Measurements from ENCODE around the gene FBF1. TPM values are rescaled to one million over a fixed set of nuclear protein-coding genes. Genes with fewer than 3 reads are reported as not detected.

FBF1 gene
- total RNA-seq, 2 experiments from 2014 or later = 21.9 to 23.6 TPM

- POLR2A ChIA-PET = no interaction called here
- CTCF ChIA-PET = interaction anchor here (0.9 to 6.4 kb wide), 3 partner anchors 14 to 62 kb away, joined by 3 to 25 read pairs (median 3); partner anchors contain the start of gene TRIM47
These were observed 49.0 kb downstream of the FBF1 start for GRCh38 chr17:75891605-75892555.

- POLR2A ChIA-PET = no interaction called here
- CTCF ChIA-PET = interaction anchor here (0.9 to 6.4 kb wide), 3 partner anchors 13 to 61 kb away, joined by 3 to 25 read pairs (median 3); partner anchors contain the start of gene TRIM47
These were observed 49.7 kb downstream of the FBF1 start for GRCh38 chr17:75891022-75891604.

GRCh38 chr17:75889454-75889853, 51.4 kb downstream of the FBF1 start:
- POLR2A ChIA-PET = no interaction called here
- CTCF ChIA-PET = interaction anchor here (0.7 to 6.4 kb wide), 3 partner anchors 11 to 463 kb away, joined by 3 to 25 read pairs (median 4); partner anchors contain the start of gene TRIM47

- ChIA-PET POLR2A (no interaction called here), CTCF (interaction anchor here (1.1 to 6.4 kb wide), 2 partner anchors 10 to 17 kb away, joined by 3 to 25 read pairs; partner anchors contain the start of genes MRPL38 and TRIM47)
These were observed 52.4 kb downstream of the FBF1 start for GRCh38 chr17:75888484-75888883.

GRCh38 chr17:75885860-75886259, 55.0 kb downstream of the FBF1 start:
- POLR2A ChIA-PET = interaction anchor here (0.6 kb wide), 2 partner anchors 9 to 369 kb away, joined by 4 to 5 read pairs; partner anchors contain the start of gene TSEN54
- CTCF ChIA-PET = interaction anchor here (1.2 kb wide), 2 partner anchors 10 kb away, joined by 3 to 4 read pairs; no protein-coding TSS in a partner anchor

GRCh38 chr17:75885431-75885830, 55.4 kb downstream of the FBF1 start:
- POLR2A ChIA-PET = no interaction called here
- CTCF ChIA-PET = interaction anchor here (1.2 kb wide), 2 partner anchors 9 to 10 kb away, joined by 3 to 4 read pairs; no protein-coding TSS in a partner anchor

GRCh38 chr17:75881678-75882454, 59.0 kb downstream of the FBF1 start:
- POLR2A ChIA-PET = interaction anchor here (1.8 kb wide), 1 partner anchor 14 kb away, joined by 6 read pairs; the partner anchor contains the start of gene TRIM65
- CTCF ChIA-PET = interaction anchor here (0.8 to 1.4 kb wide), 3 partner anchors 12 to 21 kb away, joined by 3 to 6 read pairs (median 4); no protein-coding TSS in a partner anchor

GRCh38 chr17:75880266-75880665, 60.6 kb downstream of the FBF1 start:
- ChIA-PET CTCF (interaction anchor here (0.9 to 8.2 kb wide), 3 partner anchors 17 to 50 kb away, joined by 3 to 62 read pairs (median 37); partner anchors contain the start of gene TRIM65), POLR2A (interaction anchor here (0.7 kb wide), 1 partner anchor 31 kb away, joined by 10 read pairs; no protein-coding TSS in a partner anchor)

- CTCF ChIA-PET = interaction anchor here (0.5 to 8.2 kb wide), 6 partner anchors 13 to 73 kb away, joined by 3 to 62 read pairs (median 14); partner anchors contain the start of gene TRIM65
- POLR2A ChIA-PET = interaction anchor here (0.7 to 1.4 kb wide), 4 partner anchors 17 to 26 kb away, joined by 3 to 5 read pairs (median 4); partner anchors contain the start of genes MRPL38 and TRIM65
These were observed 62.5 kb downstream of the FBF1 start, which contains the start of gene TRIM47 for GRCh38 chr17:75878174-75878998. TSS of gene TRIM47 (minus strand) at chr17:75878581. CDS start at chr17:75878548, 33 bp downstream.

GRCh38 chr17:75877752-75878173, 63.1 kb downstream of the FBF1 start:
- ChIA-PET CTCF (interaction anchor here (0.6 to 8.2 kb wide), 8 partner anchors 14 to 143 kb away, joined by 3 to 62 read pairs (median 4); partner anchors contain the start of gene TRIM65), POLR2A (interaction anchor here (1.4 kb wide), 1 partner anchor 19 kb away, joined by 5 read pairs; the partner anchor contains the start of gene TRIM65)

GRCh38 chr17:75876938-75877751, 63.7 kb downstream of the FBF1 start:
- CTCF ChIA-PET = interaction anchor here (0.6 to 8.2 kb wide), 9 partner anchors 14 to 142 kb away, joined by 3 to 62 read pairs (median 4); partner anchors contain the start of gene TRIM65
- POLR2A ChIA-PET = interaction anchor here (1.4 to 2.0 kb wide), 3 partner anchors 20 to 97 kb away, joined by 5 to 13 read pairs (median 5); partner anchors contain the start of genes TRIM65 and WBP2

GRCh38 chr17:75876190-75876937, 64.5 kb downstream of the FBF1 start:
- CTCF ChIA-PET = interaction anchor here (0.5 to 8.2 kb wide), 11 partner anchors 9 to 580 kb away, joined by 3 to 62 read pairs (median 9); partner anchors contain the start of genes TRIM65 and UNC13D
- POLR2A ChIA-PET = interaction anchor here (0.6 to 2.0 kb wide), 8 partner anchors 12 to 101 kb away, joined by 3 to 13 read pairs (median 4); partner anchors contain the start of genes TRIM65, UNC13D and WBP2

- ChIA-PET POLR2A (interaction anchor here (0.6 to 2.0 kb wide), 8 partner anchors 11 to 100 kb away, joined by 3 to 13 read pairs (median 4); partner anchors contain the start of genes TRIM65, UNC13D and WBP2), CTCF (interaction anchor here (0.5 to 8.2 kb wide), 11 partner anchors 9 to 130 kb away, joined by 3 to 62 read pairs (median 4); partner anchors contain the start of genes TRIM65, UNC13D and UNK)
These were observed 65.0 kb downstream of the FBF1 start for GRCh38 chr17:75875940-75876189.

- ChIA-PET CTCF (interaction anchor here (0.5 to 8.2 kb wide), 12 partner anchors 10 to 131 kb away, joined by 3 to 62 read pairs (median 4); partner anchors contain the start of genes TRIM65, UNC13D and UNK), POLR2A (interaction anchor here (0.6 to 2.0 kb wide), 8 partner anchors 11 to 100 kb away, joined by 3 to 13 read pairs (median 4); partner anchors contain the start of genes TRIM65, UNC13D and WBP2)
These were observed 65.5 kb downstream of the FBF1 start for GRCh38 chr17:75875182-75875939.
